NOMO-1 treated with dmso at 0.1 percent for 144 hours (cell line): ENCODE data around the gene MGST1.
"Not testable (repeated sequence)": the region's sequence is repeated elsewhere in the genome, so short reads cannot be mapped to it uniquely, and the experiment has no call there.

Experiments used
- DNase-seq: peaks from one replicate; lab custom pipeline; 2025; ENCODE audit not compliant: unreplicated experiment; lab: John Stamatoyannopoulos, UW

Gene MGST1

GRCh38 chr12:16350682-16351081 is 3.2 kb downstream of the MGST1 start:
- peak; percentile 2 for DNase-seq

GRCh38 chr12:16352481-16352880 is 5.0 kb downstream of the MGST1 start:
- no peak for DNase-seq

GRCh38 chr12:16358878-16359277 is 11.4 kb downstream of the MGST1 start:
- no peak for DNase-seq

- DNase-seq: peak; percentile 45
Observed at GRCh38 chr12:16359512-16360491, 12.4 kb downstream of the MGST1 start.

- no peak for DNase-seq
Observed at GRCh38 chr12:16361142-16361783, 13.8 kb downstream of the MGST1 start.

- no peak for DNase-seq
Observed at GRCh38 chr12:16362550-16362949, 15.1 kb downstream of the MGST1 start.

GRCh38 chr12:16369156-16369555 is 21.7 kb downstream of the MGST1 start:
- DNase-seq: no peak

- no peak for DNase-seq
Observed at GRCh38 chr12:16370096-16370495, 22.7 kb downstream of the MGST1 start.

GRCh38 chr12:16382652-16383312 is 35.3 kb downstream of the MGST1 start:
- DNase-seq: not testable (repeated sequence)

- DNase-seq: no peak
Observed at GRCh38 chr12:16384732-16385131, 37.3 kb downstream of the MGST1 start.

- DNase-seq: no peak
Observed at GRCh38 chr12:16385782-16386646, 38.6 kb downstream of the MGST1 start.

GRCh38 chr12:16387919-16388318 is 40.5 kb downstream of the MGST1 start:
- DNase-seq: no peak

GRCh38 chr12:16389594-16389993 is 42.1 kb downstream of the MGST1 start:
- DNase-seq: peak; percentile 35

- DNase-seq: no peak
Observed at GRCh38 chr12:16392846-16393535, 45.5 kb downstream of the MGST1 start.

GRCh38 chr12:16399101-16399500 is 51.7 kb downstream of the MGST1 start:
- peak; percentile 38 for DNase-seq

GRCh38 chr12:16401835-16402234 is 54.4 kb downstream of the MGST1 start:
- not testable (repeated sequence) for DNase-seq

GRCh38 chr12:16407346-16407745 is 59.9 kb downstream of the MGST1 start:
- no peak for DNase-seq
